Measurements from ENCODE around the gene FOXP3.

FOXP3 gene

GRCh38 chrX:49212209-49212608 lies 52.3 kb downstream of the FOXP3 start:
- no peak for DNase-seq

- DNase-seq: no peak
These were observed 53.4 kb downstream of the FOXP3 start for GRCh38 chrX:49211074-49211473.

GRCh38 chrX:49210406-49210805 lies 54.1 kb downstream of the FOXP3 start:
- no peak for DNase-seq

- DNase-seq: no peak
These were observed 54.9 kb downstream of the FOXP3 start for GRCh38 chrX:49209434-49210251.

GRCh38 chrX:49208399-49208798 lies 56.1 kb downstream of the FOXP3 start:
- no peak for DNase-seq

- no peak for DNase-seq
These were observed 58.0 kb downstream of the FOXP3 start for GRCh38 chrX:49206543-49206942.

- DNase-seq: no peak
These were observed 59.1 kb downstream of the FOXP3 start for GRCh38 chrX:49205443-49205842.

- no peak for DNase-seq
These were observed 59.8 kb downstream of the FOXP3 start for GRCh38 chrX:49204709-49205108.

GRCh38 chrX:49204017-49204416 lies 60.5 kb downstream of the FOXP3 start:
- no peak for DNase-seq

- no peak for DNase-seq
These were observed 61.0 kb downstream of the FOXP3 start for GRCh38 chrX:49203536-49203935.

- no peak for DNase-seq
These were observed 62.5 kb downstream of the FOXP3 start for GRCh38 chrX:49202022-49202421.
